AG09319 (cell line): Measurements from ENCODE around the gene SEPTIN10.

ENCODE experiments used
- DNase-seq: peaks from one replicate; pipeline ENCODE4 v3.0.0-alpha.2; 2010; ENCODE audit warnings: low read depth; ENCODE audit errors: extremely low read depth
- TF ChIP-seq, protein P1 (sequence below): IDR thresholded peaks from 2 replicates; pipeline ENCODE4 v1.5.1; 2011; ENCODE audit warnings: low read depth, mild to moderate bottlenecking, inconsistent platforms, low read length, moderate library complexity

Gene SEPTIN10

DNA sequence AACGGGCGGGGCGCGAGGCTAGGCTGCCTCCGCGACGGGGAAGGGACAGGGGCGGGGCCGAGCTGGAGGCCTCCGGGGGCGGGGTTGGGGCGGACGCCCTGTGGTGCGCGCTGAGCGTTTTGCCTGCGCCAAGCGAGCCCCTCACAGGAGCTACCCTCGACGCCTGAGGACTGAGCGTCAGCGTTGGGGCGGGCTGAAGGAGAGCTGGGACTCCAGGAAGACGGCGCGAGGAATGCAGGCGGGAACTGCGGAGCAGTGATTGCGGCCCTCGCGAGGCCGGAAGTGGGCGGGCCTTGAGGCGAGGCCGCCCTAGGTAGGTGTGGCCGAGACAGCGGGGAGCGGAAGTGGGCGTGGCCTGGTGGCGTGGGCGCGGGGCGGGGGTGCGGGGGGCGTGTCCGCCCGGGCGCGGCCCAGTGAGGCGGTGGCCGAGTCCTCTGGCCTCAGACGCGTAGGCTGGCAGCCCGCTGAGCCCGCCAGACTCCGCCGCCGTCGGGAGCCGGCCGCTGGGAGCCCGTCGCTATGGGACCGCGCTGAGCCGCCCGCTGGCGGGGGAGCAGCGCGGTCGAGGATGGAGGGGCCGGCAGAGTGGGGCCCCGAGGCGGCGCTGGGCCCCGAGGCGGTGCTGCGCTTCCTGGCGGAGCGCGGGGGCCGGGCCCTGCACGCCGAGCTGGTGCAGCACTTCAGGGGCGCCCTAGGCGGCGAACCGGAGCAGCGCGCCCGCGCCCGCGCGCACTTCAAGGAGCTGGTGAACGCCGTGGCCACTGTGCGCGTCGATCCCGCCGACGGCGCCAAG, at the start of gene SEPTIN10, which contains the start of gene SOWAHC:
TSS of gene SEPTIN10 (minus strand) at position 45 of the 793 bp plus-strand sequence. CDS start 139 bp downstream, outside the sequence.
TSS of gene SOWAHC (plus strand) at position 443 of the 793 bp plus-strand sequence. CDS start at position 569, 126 bp downstream.
- TF ChIP-seq, protein P1, sequence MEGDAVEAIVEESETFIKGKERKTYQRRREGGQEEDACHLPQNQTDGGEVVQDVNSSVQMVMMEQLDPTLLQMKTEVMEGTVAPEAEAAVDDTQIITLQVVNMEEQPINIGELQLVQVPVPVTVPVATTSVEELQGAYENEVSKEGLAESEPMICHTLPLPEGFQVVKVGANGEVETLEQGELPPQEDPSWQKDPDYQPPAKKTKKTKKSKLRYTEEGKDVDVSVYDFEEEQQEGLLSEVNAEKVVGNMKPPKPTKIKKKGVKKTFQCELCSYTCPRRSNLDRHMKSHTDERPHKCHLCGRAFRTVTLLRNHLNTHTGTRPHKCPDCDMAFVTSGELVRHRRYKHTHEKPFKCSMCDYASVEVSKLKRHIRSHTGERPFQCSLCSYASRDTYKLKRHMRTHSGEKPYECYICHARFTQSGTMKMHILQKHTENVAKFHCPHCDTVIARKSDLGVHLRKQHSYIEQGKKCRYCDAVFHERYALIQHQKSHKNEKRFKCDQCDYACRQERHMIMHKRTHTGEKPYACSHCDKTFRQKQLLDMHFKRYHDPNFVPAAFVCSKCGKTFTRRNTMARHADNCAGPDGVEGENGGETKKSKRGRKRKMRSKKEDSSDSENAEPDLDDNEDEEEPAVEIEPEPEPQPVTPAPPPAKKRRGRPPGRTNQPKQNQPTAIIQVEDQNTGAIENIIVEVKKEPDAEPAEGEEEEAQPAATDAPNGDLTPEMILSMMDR = no peak
- peak; percentile 99 for DNase-seq

- TF ChIP-seq, protein P1 = no peak; the same call in 1 of the 2 replicates
- no peak for DNase-seq
Observed at GRCh38 chr2:109662889-109663288, 49.1 kb upstream of the SEPTIN10 start.

- no peak for DNase-seq
- TF ChIP-seq, protein P1 = no peak
Observed at GRCh38 chr2:109660046-109660860, 46.5 kb upstream of the SEPTIN10 start.

GRCh38 chr2:109659396-109660045, 45.8 kb upstream of the SEPTIN10 start:
- TF ChIP-seq, protein P1 = no peak
- DNase-seq = no peak

GRCh38 chr2:109655287-109655686, 41.5 kb upstream of the SEPTIN10 start:
- no peak for DNase-seq
- TF ChIP-seq, protein P1 = no peak

DNA sequence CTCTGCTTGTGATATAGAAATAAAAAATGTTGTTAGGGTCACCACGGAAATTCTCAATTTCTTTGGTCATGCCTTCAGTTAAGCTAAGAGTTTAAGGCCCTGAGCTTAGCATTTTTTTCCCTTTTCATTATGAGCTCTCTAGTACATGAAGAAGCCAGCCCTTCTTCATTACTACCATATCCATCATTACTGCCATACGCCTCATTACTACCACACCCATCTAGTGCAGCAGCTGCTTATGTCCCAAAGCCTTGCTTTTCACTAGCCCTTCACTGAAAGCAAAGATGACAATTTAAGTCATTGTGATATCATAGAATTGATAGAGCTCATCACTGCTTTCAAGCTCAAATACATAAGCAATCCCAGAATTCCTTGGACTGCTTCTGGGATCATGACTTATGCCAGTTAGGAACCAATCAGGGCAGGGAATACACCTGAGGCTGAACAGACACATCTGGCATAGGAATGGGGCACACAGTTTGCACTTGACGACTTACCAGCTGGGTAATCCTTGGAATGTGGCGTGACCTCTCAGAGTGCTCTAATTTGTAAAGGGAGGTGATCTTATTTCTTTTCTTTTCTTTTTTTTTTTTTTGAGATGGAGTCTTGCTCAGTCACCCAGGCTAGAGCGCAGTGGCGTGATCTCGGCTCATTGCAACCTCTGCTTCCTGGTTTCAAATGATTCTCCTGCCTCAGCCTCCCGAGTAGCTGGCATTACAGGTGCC, 40.7 kb upstream of the SEPTIN10 start:
- no peak for DNase-seq
- TF ChIP-seq, protein P1 = no peak
